ENCODE data around the gene DHPS.
"Not testable (repeated sequence)": the region's sequence is repeated elsewhere in the genome, so short reads cannot be mapped to it uniquely, and the experiment has no call there.

The DHPS gene

DNA sequence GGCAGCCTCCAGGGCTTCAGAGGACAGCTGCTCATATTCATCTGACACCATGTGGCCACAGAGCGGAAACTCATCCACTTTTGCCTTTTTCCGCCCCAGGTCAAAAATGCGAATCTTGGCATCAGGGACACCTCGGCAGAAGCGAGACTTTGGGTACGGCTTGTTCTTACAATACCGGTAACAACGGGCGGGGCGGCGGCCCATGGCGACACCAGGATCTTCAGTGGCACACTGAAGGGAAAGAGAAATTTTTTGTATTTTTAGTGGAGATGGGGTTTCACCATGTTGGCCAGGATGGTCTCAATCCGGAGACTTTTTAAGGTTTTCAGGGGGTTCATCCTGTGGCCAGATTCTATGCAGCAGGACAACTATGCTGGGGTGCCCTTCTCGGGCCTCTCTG is 38.0 kb downstream of the DHPS start:
- DNase-seq (ENCODE audit: low spot score): not testable (repeated sequence)

DNA sequence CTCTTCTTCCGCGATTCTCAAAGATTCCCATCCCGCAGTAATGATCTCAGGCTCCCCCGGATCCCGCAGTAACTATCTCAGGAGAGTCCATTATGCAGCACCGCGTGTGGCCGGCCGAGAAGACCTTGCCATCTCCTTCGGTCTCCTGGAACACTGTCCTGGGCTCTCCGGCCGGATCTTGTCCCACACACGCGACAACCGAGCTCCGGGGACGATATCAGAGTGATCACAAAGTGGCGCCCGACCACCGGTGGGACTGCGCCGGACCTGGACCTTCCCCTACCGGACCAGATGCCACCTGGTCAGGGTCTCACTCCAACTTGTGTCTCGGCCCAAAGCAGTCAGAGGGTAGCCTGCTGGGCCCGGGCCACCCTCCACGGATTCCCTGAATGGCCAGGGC is 39.2 kb downstream of the DHPS start:
- DNase-seq (ENCODE audit: low spot score): no peak

GRCh38 chr19:12641456-12641855 is 40.2 kb downstream of the DHPS start:
- no peak for DNase-seq (ENCODE audit: low spot score)

DNA sequence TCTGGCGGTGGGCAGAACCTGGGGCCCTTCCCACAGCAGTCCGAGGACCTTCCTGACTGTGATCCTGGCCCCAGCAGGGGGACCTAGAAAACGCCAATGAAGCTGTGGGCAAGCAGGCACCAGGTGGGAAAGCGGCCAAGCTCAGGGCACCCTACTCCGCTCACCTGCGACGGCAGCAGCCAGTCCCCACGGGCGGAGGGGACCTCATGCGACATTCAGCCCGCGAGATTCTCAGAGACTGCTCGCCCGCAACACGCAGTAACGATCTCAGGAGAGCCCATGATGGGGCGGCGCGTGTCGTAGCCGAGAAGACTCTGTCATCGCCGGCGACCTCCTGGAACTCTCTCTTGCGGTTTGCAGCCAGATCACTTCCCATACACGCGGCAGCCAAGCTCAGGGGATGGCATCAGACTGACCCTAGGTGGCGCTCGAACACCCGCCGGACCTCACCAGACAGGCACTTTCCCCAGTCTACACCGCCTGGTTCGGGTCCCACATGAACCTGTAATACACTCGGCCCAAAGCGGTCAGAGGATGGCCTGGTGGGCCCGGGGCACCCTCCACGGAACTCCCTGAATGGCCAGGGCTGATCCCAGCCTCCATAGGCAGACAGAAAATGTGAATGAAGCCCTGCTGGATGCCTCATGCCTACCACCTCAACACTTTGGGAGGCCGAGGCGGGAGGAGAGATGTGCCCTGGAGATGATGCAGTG is 41.6 kb downstream of the DHPS start:
- peak; percentile 94 for DNase-seq (ENCODE audit: low spot score)

- DNase-seq (ENCODE audit: low spot score): no peak
Observed at GRCh38 chr19:12638611-12639182, 43.0 kb downstream of the DHPS start.

DNA sequence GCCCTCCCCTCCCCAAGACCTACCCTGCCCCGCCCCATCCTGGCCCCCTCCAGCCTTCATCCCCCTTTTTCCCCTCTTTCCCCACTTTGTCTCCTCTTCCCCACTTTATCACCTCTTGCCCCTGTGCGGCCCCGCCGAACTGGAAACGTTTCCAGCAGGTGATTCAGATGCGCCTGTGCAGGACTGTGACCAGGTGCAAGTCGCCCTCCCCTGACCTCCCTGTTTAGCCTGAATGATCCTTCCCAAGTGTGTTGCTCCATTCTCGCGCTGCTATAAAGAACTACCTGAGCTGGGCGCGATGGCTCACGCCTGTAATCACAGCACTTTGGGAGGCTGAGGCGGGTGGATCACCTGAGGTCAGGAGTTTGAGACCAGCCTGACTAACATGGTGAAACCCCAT is 45.0 kb downstream of the DHPS start:
- no peak for DNase-seq (ENCODE audit: low spot score)

DNA sequence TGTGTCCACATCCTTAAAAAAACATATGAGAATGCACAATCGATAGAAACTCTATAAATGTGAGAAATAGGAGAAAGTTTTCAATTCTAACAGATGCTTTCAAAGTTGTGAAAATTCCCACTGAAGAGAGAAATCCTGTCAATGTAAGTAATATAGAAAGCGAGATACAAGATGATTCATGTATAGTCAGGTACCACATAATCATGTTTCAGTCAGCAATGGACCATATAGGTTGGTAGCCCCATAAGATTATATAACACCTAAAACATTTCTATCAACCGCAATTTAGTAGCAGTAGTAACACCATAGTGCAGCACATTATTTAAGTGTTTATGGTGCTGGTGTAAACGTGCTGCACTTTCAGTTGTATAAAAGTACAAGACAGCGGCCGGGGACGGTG is 52.5 kb downstream of the DHPS start:
- no peak for DNase-seq (ENCODE audit: low spot score)

GRCh38 chr19:12628040-12629022 is 53.3 kb downstream of the DHPS start:
- no peak for DNase-seq (ENCODE audit: low spot score)

DNA sequence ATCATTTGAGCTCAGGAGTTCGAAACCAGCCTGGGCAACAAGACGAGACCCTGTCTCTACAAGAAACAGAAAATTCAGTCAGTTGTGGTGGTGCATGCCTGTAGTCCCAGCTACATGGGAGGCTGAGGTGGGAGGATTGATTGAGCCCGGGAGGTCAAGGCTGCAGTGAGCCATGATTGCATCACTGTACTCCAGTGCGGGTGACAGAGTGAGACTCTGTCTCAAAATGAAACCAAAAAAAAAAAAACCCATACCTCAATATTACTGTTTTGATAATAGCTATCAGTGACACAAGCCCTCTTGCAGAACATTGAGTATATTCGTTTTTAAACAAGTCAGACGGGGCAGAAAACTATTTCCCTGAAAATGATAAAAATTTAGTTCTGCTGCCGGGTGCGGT is 54.7 kb downstream of the DHPS start:
- no peak for DNase-seq (ENCODE audit: low spot score)
